GM23338 (cell line): Measurements from ENCODE around the gene DYSF. TPM values are rescaled to one million over a fixed set of nuclear protein-coding genes. Genes with fewer than 3 reads are reported as not detected.

ENCODE experiments used
- ATAC-seq: fragments of 200-7000 bp; cut with Tn5 transposase; 3 replicates; pipeline ENCODE4 v1.9.1; 2020
- DNase-seq: peaks from one replicate; pipeline ENCODE4 v3.0.0-alpha.2; 2015; ENCODE audit warnings: low spot score
- H2AFZ ChIP-seq: fragments of 200-600 bp; sonication (generic); 2 replicates; pipeline ENCODE4 v1.8.0; 2016; ENCODE audit warnings: antibody characterized with exemption, mild to moderate bottlenecking, moderate library complexity
- H3F3A ChIP-seq: fragments of 200-600 bp; sonication (generic); replicated peaks from 2 replicates; pipeline ENCODE4 v1.8.0; 2017; ENCODE audit warnings: antibody characterized with exemption, mixed run types, low read depth
- H3K27ac ChIP-seq: fragments of 200-600 bp; sonication (generic); 2 replicates; pipeline ENCODE4 v1.6.1; 2016; ENCODE audit warnings: low read depth
- H3K27me3 ChIP-seq: fragments of 200-600 bp; sonication (generic); 2 replicates; pipeline ENCODE4 v1.8.0; 2016; ENCODE audit warnings: mild to moderate bottlenecking, mixed run types, moderate library complexity; ENCODE audit not compliant: insufficient read depth
- H3K36me3 ChIP-seq: fragments of 200-600 bp; sonication (generic); 2 replicates; pipeline ENCODE4 v1.8.0; 2016; ENCODE audit warnings: mild to moderate bottlenecking; ENCODE audit not compliant: insufficient read depth
- H3K4me1 ChIP-seq: fragments of 200-600 bp; sonication (generic); 2 replicates; pipeline ENCODE4 v1.8.0; 2016; ENCODE audit warnings: mild to moderate bottlenecking, moderate library complexity; ENCODE audit not compliant: insufficient read depth
- H3K4me2 ChIP-seq: fragments of 200-600 bp; sonication (generic); 2 replicates; pipeline ENCODE4 v1.7.1; 2017; ENCODE audit warnings: mixed run types
- H3K4me3 ChIP-seq: fragments of 200-600 bp; sonication (generic); 2 replicates; pipeline ENCODE4 v1.6.1; 2016; ENCODE audit warnings: mixed run types
- H3K79me2 ChIP-seq: fragments of 200-600 bp; sonication (generic); replicated peaks from 2 replicates; pipeline ENCODE4 v1.8.0; 2017; ENCODE audit warnings: mild to moderate bottlenecking; ENCODE audit not compliant: insufficient read depth
- H3K9me2 ChIP-seq: fragments of 200-600 bp; sonication (generic); 2 replicates; pipeline ENCODE4 v1.8.0; 2017; ENCODE audit not compliant: insufficient read depth
- H4K20me1 ChIP-seq: fragments of 200-600 bp; sonication (generic); replicated peaks from 2 replicates; pipeline ENCODE4 v1.8.0; 2017; ENCODE audit warnings: mild to moderate bottlenecking; ENCODE audit not compliant: insufficient read depth
- H3K27ac Mint-ChIP-seq: 2 replicates; pipeline ENCODE4 v1.8.0; 2020; ENCODE audit warnings: inconsistent platforms, mild to moderate bottlenecking, moderate library complexity, mixed read lengths
- H3K27me3 Mint-ChIP-seq: 3 replicates; pipeline ENCODE4 v1.8.0; 2022; ENCODE audit warnings: low read depth, mild to moderate bottlenecking, moderate library complexity, mixed read lengths, inconsistent platforms; ENCODE audit not compliant: insufficient read depth, poor library complexity
- H3K36me3 Mint-ChIP-seq: 3 replicates; pipeline ENCODE4 v1.8.0; 2021; ENCODE audit warnings: low read depth, mild to moderate bottlenecking, inconsistent platforms, moderate library complexity, mixed read lengths
- H3K4me1 Mint-ChIP-seq: 3 replicates; pipeline ENCODE4 v1.8.0; 2020; ENCODE audit warnings: mild to moderate bottlenecking, inconsistent platforms, mixed read lengths
- H3K4me3 Mint-ChIP-seq: 3 replicates; pipeline ENCODE4 v1.8.0; 2021; ENCODE audit warnings: moderate library complexity, mild to moderate bottlenecking, inconsistent platforms, mixed read lengths
- H3K9me3 Mint-ChIP-seq: 3 replicates; pipeline ENCODE4 v1.8.0; 2020; ENCODE audit warnings: moderate library complexity, mild to moderate bottlenecking, inconsistent platforms, mixed read lengths
- CREB1 ChIP-seq: fragments of 250-450 bp; sonication (Bioruptor Pico); IDR thresholded peaks from 2 replicates; pipeline ENCODE4 v1.5.0; 2020; ENCODE audit warnings: low read depth, mild to moderate bottlenecking, moderate library complexity
- CTCF ChIP-seq, 2 experiments: fragments of 200-600 bp in 1 of 2; sonication (generic) in 1 of 2; conservative IDR thresholded peaks; 2 replicates each; pipeline versions ENCODE4 v1.5.1 to v1.6.1; 2016 to 2017; ENCODE audit warnings: antibody characterized with exemption in 2 of 2, low read depth in 2 of 2, mild to moderate bottlenecking in 2 of 2, moderate library complexity in 1 of 2
- ETS1 ChIP-seq: IDR thresholded peaks from 2 replicates; pipeline ENCODE4 v1.6.1; 2016; ENCODE audit warnings: antibody characterized with exemption
- EZH2 ChIP-seq: fragments of 200-600 bp; sonication (generic); IDR thresholded peaks from one replicate; pipeline ENCODE4 v1.8.0; 2017; ENCODE audit warnings: antibody characterized with exemption, mild to moderate bottlenecking, low read depth; ENCODE audit not compliant: unreplicated experiment
- EZH2phosphoT487 ChIP-seq: fragments of 200-600 bp; sonication (generic); IDR thresholded peaks from one replicate; pipeline ENCODE4 v1.8.1; 2018; ENCODE audit warnings: antibody characterized with exemption; ENCODE audit not compliant: unreplicated experiment
- JUNB ChIP-seq: IDR thresholded peaks from one replicate; pipeline ENCODE4 v1.6.1; 2016; ENCODE audit warnings: antibody characterized with exemption; ENCODE audit not compliant: unreplicated experiment
- NANOG ChIP-seq: IDR thresholded peaks from 2 replicates; pipeline ENCODE4 v1.6.1; 2016; ENCODE audit warnings: antibody characterized with exemption, borderline replicate concordance
- POLR2AphosphoS5 ChIP-seq: IDR thresholded peaks from 2 replicates; pipeline ENCODE4 v1.6.1; 2016; ENCODE audit warnings: antibody characterized with exemption, low read depth
- REST ChIP-seq: IDR thresholded peaks from one replicate; pipeline ENCODE4 v1.6.1; 2018; ENCODE audit warnings: antibody characterized with exemption; ENCODE audit not compliant: unreplicated experiment
- STAT1 ChIP-seq: IDR thresholded peaks from one replicate; pipeline ENCODE4 v1.6.1; 2016; ENCODE audit warnings: antibody characterized with exemption; ENCODE audit not compliant: unreplicated experiment
- ZNF114 ChIP-seq: fragments of 250-450 bp; sonication (Bioruptor Pico); IDR thresholded peaks from 2 replicates; pipeline ENCODE4 v1.5.0; 2020; ENCODE audit warnings: mild to moderate bottlenecking, moderate library complexity
- ZNF331 ChIP-seq: fragments of 250-450 bp; sonication (Bioruptor Pico); IDR thresholded peaks from 2 replicates; pipeline ENCODE4 v1.5.0; 2020; ENCODE audit warnings: low read depth, mild to moderate bottlenecking, moderate library complexity
- ZNF462 ChIP-seq: fragments of 250-450 bp; sonication (Bioruptor Pico); IDR thresholded peaks from 2 replicates; pipeline ENCODE4 v1.5.0; 2020; ENCODE audit warnings: mild to moderate bottlenecking, moderate library complexity
- polyA plus RNA-seq: library from polyadenylated mRNA; unstranded; fragments of >200 nt; fragmentation: Nextera tagmentation; extraction: Ambion mirVana; gene quantifications from 2 replicates; pipeline ENCODE4 v1.2.1, GENCODE V29; 2016
- total RNA-seq: library from RNA; depleted of rRNA; stranded (reverse); fragments of >200 nt; shearing (Covaris generic); gene quantifications from 2 replicates; pipeline ENCODE4 v1.2.3, GENCODE V29; 2014

DYSF gene
- total and polyA plus RNA-seq, 2 experiments from 2014 or later: 7.3 to 21.3 TPM

GRCh38 chr2:71696381-71696780 is 243.0 kb downstream of the DYSF start:
- H3K27ac ChIP-seq: no peak overlapping the region
- 0 out of 2 replicates have a peak overlapping the region, but pooled peaks have one; percentile 38 for H2AFZ ChIP-seq
- H3K4me2 ChIP-seq: no peak overlapping the region
- Mint-ChIP-seq H3K27me3 (peaks cover 18% of the 10 kb centered on the region), H3K9me3 (peaks cover 9% of the 10 kb centered on the region; the same call in 1 of the 3 replicates), H3K4me1 (peaks cover 48% of the 10 kb centered on the region), H3K27ac (no peak overlapping the region), H3K4me3 (no peak overlapping the region), H3K36me3 (no peaks in the 10 kb centered on the region)
- DNase-seq (no peak), ATAC-seq (no peak)
- TF ChIP-seq ZNF331: no peak
- no peak for TF ChIP-seq CTCF (conservative IDR thresholded peaks at IDR 0.05; ENCODE audit: low read depth in 2 of 2)
- TF ChIP-seq ETS1: no peak
- no peak for TF ChIP-seq STAT1
- TF ChIP-seq NANOG: no peak
- TF ChIP-seq ZNF462 (CRISPR knock-in tag): no peak
- no peak for TF ChIP-seq JUNB
- TF ChIP-seq POLR2AphosphoS5: no peak
- TF ChIP-seq EZH2phosphoT487: no peak
- no peak for TF ChIP-seq REST
- TF ChIP-seq EZH2: no peak
- no peak for TF ChIP-seq ZNF114
- TF ChIP-seq CREB1 (CRISPR knock-in tag): no peak
- no peaks in the 10 kb centered on the region for H3K9me2 ChIP-seq
- no peaks in the 10 kb centered on the region for H3F3A ChIP-seq
- no peaks in the 10 kb centered on the region for H4K20me1 ChIP-seq
- no peaks in the 10 kb centered on the region for H3K27me3 ChIP-seq
- H3K4me3 ChIP-seq: no peak overlapping the region
- H3K4me1 ChIP-seq: peaks cover 20% of the 10 kb centered on the region
- no peaks in the 10 kb centered on the region for H3K79me2 ChIP-seq
- H3K36me3 ChIP-seq: no peaks in the 10 kb centered on the region
